ENCODE measurements around the gene BCAP31. TPM values are rescaled to one million over a fixed set of nuclear protein-coding genes. Genes with fewer than 3 reads are reported as not detected.

BCAP31 gene
- total RNA-seq, 1 experiment from 2014 or later, result 150 TPM

- CTCF ChIA-PET, result interaction anchor here (1.4 to 7.7 kb wide), 3 partner anchors 14 to 133 kb away, joined by 4 to 143 read pairs (median 8); partner anchors contain the start of gene SLC6A8
- H3K9me3 Mint-ChIP-seq, result no peaks in the 10 kb centered on the region
- no peak overlapping the region for H3K4me3 Mint-ChIP-seq
- H3K4me1 Mint-ChIP-seq, result peaks cover 9% of the 10 kb centered on the region
- POLR2A ChIA-PET, result no interaction called here
- H3K27ac Mint-ChIP-seq, result no peak overlapping the region
- DNase-seq (ENCODE audit: low spot score) (no peak), ATAC-seq (no peak)
- H3K27me3 Mint-ChIP-seq (ENCODE audit: low read depth), result peaks cover 16% of the 10 kb centered on the region
- TF ChIP-seq ATF6 (CRISPR knock-in tag; IDR thresholded peaks at IDR 0.05), result no peak
- no peak for TF ChIP-seq ZNF138 (CRISPR knock-in tag; conservative IDR thresholded peaks at IDR 0.05)
- no peak for TF ChIP-seq ZNF263 (CRISPR knock-in tag; IDR thresholded peaks at IDR 0.05; ENCODE audit: low read depth)
- TF ChIP-seq ZNF512 (CRISPR knock-in tag; IDR thresholded peaks at IDR 0.05; ENCODE audit: borderline replicate concordance), result no peak
- no peak for TF ChIP-seq MXD4 (CRISPR knock-in tag; IDR thresholded peaks at IDR 0.05; ENCODE audit: borderline replicate concordance)
- no peak for TF ChIP-seq JUN (CRISPR knock-in tag; IDR thresholded peaks at IDR 0.05)
- TF ChIP-seq ZNF281 (CRISPR knock-in tag; IDR thresholded peaks at IDR 0.05), result no peak
- TF ChIP-seq MAX (CRISPR knock-in tag; IDR thresholded peaks at IDR 0.05), result no peak
- no peak for TF ChIP-seq JAZF1 (CRISPR knock-in tag; IDR thresholded peaks at IDR 0.05)
- no peak for TF ChIP-seq PREB (CRISPR knock-in tag; IDR thresholded peaks at IDR 0.05; ENCODE audit: borderline replicate concordance)
- no peak for TF ChIP-seq STAT6 (CRISPR knock-in tag; conservative IDR thresholded peaks at IDR 0.05; ENCODE audit: low read depth)
- no peak for TF ChIP-seq ZNF671 (CRISPR knock-in tag; IDR thresholded peaks at IDR 0.05)
- no peak for TF ChIP-seq CDX4 (CRISPR knock-in tag; IDR thresholded peaks at IDR 0.05; ENCODE audit: borderline replicate concordance)
- no peak for TF ChIP-seq RELA (CRISPR knock-in tag; IDR thresholded peaks at IDR 0.05; ENCODE audit: borderline replicate concordance)
- TF ChIP-seq CBFB (CRISPR knock-in tag; IDR thresholded peaks at IDR 0.05; ENCODE audit: low read depth), result no peak
- TF ChIP-seq OVOL2 (CRISPR knock-in tag; IDR thresholded peaks at IDR 0.05; ENCODE audit: borderline replicate concordance), result no peak
- no peak for TF ChIP-seq SMAD3 (CRISPR knock-in tag; IDR thresholded peaks at IDR 0.05; ENCODE audit: borderline replicate concordance)
- H3K36me3 Mint-ChIP-seq, result no peaks in the 10 kb centered on the region
Measured at GRCh38 chrX:153671589-153672530, 52.3 kb downstream of the BCAP31 start.

Data from WTC11 (cell line).